Activated T-cell treated with anti-CD3 and anti-CD28 coated beads, Interleukin-2, amount 50 U/mL, for 4 hours (primary cell): ENCODE measurements around the gene FZD10. TPM values are rescaled to one million over a fixed set of nuclear protein-coding genes. Genes with fewer than 3 reads are reported as not detected.

ENCODE experiments used
- ATAC-seq, 2 donors: fragments of 200-7000 bp; cut with Tn5 transposase; one replicate each; pipeline ENCODE4 v1.10.0; 2021
- DNase-seq: peaks from one replicate; pipeline ENCODE4 v3.0.0-alpha.2; 2020
- H3K27me3 Mint-ChIP-seq: one replicate; pipeline ENCODE4 v1.8.0; 2021; ENCODE audit warnings: low read depth, mixed read lengths
- H3K36me3 Mint-ChIP-seq: one replicate; pipeline ENCODE4 v1.8.0; 2022; ENCODE audit warnings: mixed read lengths; ENCODE audit not compliant: insufficient read depth
- H3K4me1 Mint-ChIP-seq: one replicate; pipeline ENCODE4 v1.8.0; 2021; ENCODE audit warnings: low read depth, mixed read lengths
- H3K4me3 Mint-ChIP-seq: one replicate; pipeline ENCODE4 v1.8.0; 2021; ENCODE audit warnings: mild to moderate bottlenecking, moderate library complexity, mixed read lengths
- H3K9me3 Mint-ChIP-seq: one replicate; pipeline ENCODE4 v1.8.0; 2021; ENCODE audit warnings: mixed read lengths
- total RNA-seq, 3 donors: library from RNA; stranded (reverse); gene quantifications; one replicate each; pipeline ENCODE4 v1.2.1, GENCODE V29; 2021

FZD10 gene
- total RNA-seq, 3 donors from 2014 or later = not detected

GRCh38 chr12:130214686-130215395 lies 52.6 kb downstream of the FZD10 start:
- H3K9me3 Mint-ChIP-seq = peaks cover 7% of the 10 kb centered on the region
- no peak for DNase-seq
- no peaks in the 10 kb centered on the region for H3K4me1 Mint-ChIP-seq
- no peaks in the 10 kb centered on the region for H3K36me3 Mint-ChIP-seq
- peaks cover 11% of the 10 kb centered on the region for H3K27me3 Mint-ChIP-seq
- no peak for ATAC-seq
- no peak overlapping the region for H3K4me3 Mint-ChIP-seq

Other genes with a start within 250 kb of the FZD10 start
- not detected for gene PIWIL1, start 175.4 kb downstream of the FZD10 start, total RNA-seq